Stimulated activated naive CD8-positive, alpha-beta T cell treated with anti-CD3 and anti-CD28 coated beads, Interleukin-15, amount 100 ng/mL, for 72 hours (primary cell): ENCODE measurements around the gene ERRFI1.

Experiments used
- ATAC-seq: fragments of 150-1000 bp; cut with Tn5 transposase; 2 replicates; pipeline ENCODE4 v1.10.0; 2021; ENCODE audit warnings: mild to moderate bottlenecking, moderate library complexity
- DNase-seq, 2 donors: peaks; one replicate each; pipeline ENCODE4 v3.0.0; 2021 to 2022
- H3K27ac Mint-ChIP-seq, 2 donors: one replicate each; pipeline ENCODE4 v1.8.0; 2022; ENCODE audit warnings: mild to moderate bottlenecking in 2 of 2, mixed read lengths in 2 of 2, moderate library complexity in 2 of 2
- H3K27me3 Mint-ChIP-seq: one replicate; pipeline ENCODE4 v1.8.0; 2022; ENCODE audit warnings: mixed read lengths
- H3K4me1 Mint-ChIP-seq: one replicate; pipeline ENCODE4 v1.8.0; 2022; ENCODE audit warnings: mild to moderate bottlenecking, mixed read lengths
- H3K4me3 Mint-ChIP-seq, 2 donors: one replicate each; pipeline ENCODE4 v1.8.0; 2022; ENCODE audit warnings: mild to moderate bottlenecking in 2 of 2, mixed read lengths in 2 of 2, moderate library complexity in 1 of 2
- H3K9me3 Mint-ChIP-seq, 2 donors: one replicate each; pipeline ENCODE4 v1.8.0; 2022; ENCODE audit warnings: mixed read lengths in 2 of 2

ERRFI1 gene

GRCh38 chr1:8016895-8017241, 9.2 kb downstream of the ERRFI1 start:
- H3K4me1 Mint-ChIP-seq: peaks cover 6% of the 10 kb centered on the region
- H3K27me3 Mint-ChIP-seq: peaks cover 30% of the 10 kb centered on the region
- DNase-seq (no peak), ATAC-seq (no peak)
- H3K9me3 Mint-ChIP-seq: no peaks in the 10 kb centered on the region
- no peak overlapping the region for H3K4me3 Mint-ChIP-seq
- H3K27ac Mint-ChIP-seq: no peak overlapping the region

- Mint-ChIP-seq H3K27me3 (peaks cover 30% of the 10 kb centered on the region), H3K9me3 (no peaks in the 10 kb centered on the region), H3K4me1 (peaks cover 6% of the 10 kb centered on the region), H3K27ac (no peak overlapping the region), H3K4me3 (no peak overlapping the region)
- DNase-seq: no peak
- ATAC-seq: no peak
Measured at GRCh38 chr1:8016210-8016894, 9.8 kb downstream of the ERRFI1 start.

DNA sequence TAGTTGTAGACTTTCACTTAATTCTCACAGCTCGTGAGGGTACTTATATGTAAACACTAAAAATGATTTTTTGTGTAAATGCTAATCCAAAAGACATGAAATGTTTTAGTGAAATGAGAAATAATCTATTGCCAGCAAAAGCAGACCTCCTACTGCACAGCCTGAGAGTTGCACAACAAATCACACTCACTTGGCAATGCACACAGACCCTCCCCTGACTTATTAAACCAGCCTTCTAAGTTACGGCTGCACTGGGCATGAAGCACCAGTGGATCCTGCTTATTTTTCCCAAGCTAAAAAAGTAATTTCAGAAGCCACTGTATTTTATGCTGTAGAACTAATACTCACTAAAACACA, 10.3 kb downstream of the ERRFI1 start:
- Mint-ChIP-seq H3K4me3 (no peak overlapping the region), H3K4me1 (peaks cover 6% of the 10 kb centered on the region), H3K27me3 (peaks cover 30% of the 10 kb centered on the region), H3K9me3 (no peaks in the 10 kb centered on the region), H3K27ac (no peak overlapping the region)
- ATAC-seq: no peak
- DNase-seq: no peak

GRCh38 chr1:8015036-8015808, 10.9 kb downstream of the ERRFI1 start:
- Mint-ChIP-seq H3K4me3 (no peak overlapping the region), H3K27ac (no peak overlapping the region), H3K27me3 (peaks cover 30% of the 10 kb centered on the region), H3K4me1 (peaks cover 6% of the 10 kb centered on the region), H3K9me3 (no peaks in the 10 kb centered on the region)
- peak; percentile 72 for ATAC-seq
- peak; percentile 19 to 28 for DNase-seq

GRCh38 chr1:8014381-8014988, 11.6 kb downstream of the ERRFI1 start:
- Mint-ChIP-seq H3K27ac (no peak overlapping the region), H3K27me3 (peaks cover 29% of the 10 kb centered on the region), H3K9me3 (no peaks in the 10 kb centered on the region), H3K4me1 (peaks cover 6% of the 10 kb centered on the region), H3K4me3 (no peak overlapping the region)
- DNase-seq (no peak), ATAC-seq (no peak)

GRCh38 chr1:8013800-8014199, 12.3 kb downstream of the ERRFI1 start:
- no peak for DNase-seq
- peaks cover 6% of the 10 kb centered on the region for H3K4me1 Mint-ChIP-seq
- no peak overlapping the region for H3K4me3 Mint-ChIP-seq
- no peak overlapping the region for H3K27ac Mint-ChIP-seq
- H3K9me3 Mint-ChIP-seq: no peaks in the 10 kb centered on the region
- no peak for ATAC-seq
- H3K27me3 Mint-ChIP-seq: peaks cover 22% of the 10 kb centered on the region

DNA sequence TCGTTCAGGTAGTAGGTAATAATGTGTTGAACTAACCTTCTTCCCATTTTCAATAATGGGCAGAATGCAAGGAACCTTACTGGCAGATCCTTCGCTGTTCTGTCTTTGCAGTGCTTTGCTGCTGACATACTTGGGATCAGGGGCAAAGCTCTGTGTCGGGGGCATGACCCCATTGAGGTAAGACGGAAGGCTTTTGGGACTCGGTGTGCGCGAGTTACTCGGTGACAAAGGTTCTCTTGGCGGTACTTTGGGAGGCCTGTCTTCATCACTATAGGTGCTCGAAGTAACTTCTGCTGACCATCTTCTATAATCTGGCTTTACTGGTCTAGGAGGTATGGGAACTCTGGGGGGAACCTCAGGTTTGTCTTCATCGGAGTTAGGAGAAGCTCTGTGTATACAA, 12.7 kb downstream of the ERRFI1 start:
- ATAC-seq (no peak), DNase-seq (no peak)
- Mint-ChIP-seq H3K9me3 (no peaks in the 10 kb centered on the region), H3K4me3 (no peak overlapping the region), H3K27me3 (peaks cover 18% of the 10 kb centered on the region), H3K27ac (no peak overlapping the region), H3K4me1 (peaks cover 6% of the 10 kb centered on the region)

DNA sequence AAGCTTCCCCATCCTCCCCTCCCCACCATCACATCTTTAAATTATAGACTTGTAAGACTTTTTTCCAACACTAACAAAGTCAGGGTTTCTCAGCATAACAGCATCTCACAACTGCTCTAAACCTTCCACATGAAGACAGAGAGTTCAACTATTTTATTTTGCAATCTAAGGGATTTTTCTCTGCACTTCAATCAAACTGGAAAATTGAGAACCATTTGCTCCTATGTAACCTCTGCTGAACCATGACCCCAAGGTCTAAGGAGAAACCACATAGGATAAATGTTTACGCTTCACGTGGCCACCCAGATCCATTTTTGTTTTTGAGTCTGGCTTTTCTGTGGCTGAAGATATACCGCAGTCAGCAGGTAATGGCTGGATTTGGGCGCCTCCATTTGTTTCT, 13.2 kb downstream of the ERRFI1 start:
- no peak for ATAC-seq
- Mint-ChIP-seq H3K9me3 (no peaks in the 10 kb centered on the region), H3K4me3 (no peak overlapping the region), H3K4me1 (peaks cover 6% of the 10 kb centered on the region), H3K27me3 (peaks cover 18% of the 10 kb centered on the region), H3K27ac (no peak overlapping the region)
- DNase-seq: no peak

GRCh38 chr1:8011923-8012858, 13.9 kb downstream of the ERRFI1 start:
- H3K27ac Mint-ChIP-seq: no peak overlapping the region
- H3K4me3 Mint-ChIP-seq: no peak overlapping the region
- peaks cover 6% of the 10 kb centered on the region for H3K4me1 Mint-ChIP-seq
- H3K9me3 Mint-ChIP-seq: no peaks in the 10 kb centered on the region
- ATAC-seq: no peak
- H3K27me3 Mint-ChIP-seq: peaks cover 18% of the 10 kb centered on the region
- no peak for DNase-seq

- Mint-ChIP-seq H3K4me1 (peaks cover 6% of the 10 kb centered on the region), H3K9me3 (no peaks in the 10 kb centered on the region), H3K4me3 (no peak overlapping the region), H3K27me3 (peaks cover 9% of the 10 kb centered on the region), H3K27ac (no peak overlapping the region)
- DNase-seq (no peak), ATAC-seq (no peak)
Measured at GRCh38 chr1:8011016-8011415, 15.1 kb downstream of the ERRFI1 start.

- no peaks in the 10 kb centered on the region for H3K9me3 Mint-ChIP-seq
- no peak for DNase-seq
- H3K4me1 Mint-ChIP-seq: peaks cover 1% of the 10 kb centered on the region
- no peak overlapping the region for H3K4me3 Mint-ChIP-seq
- no peak for ATAC-seq
- H3K27me3 Mint-ChIP-seq: peaks cover under 1% of the 10 kb centered on the region
- H3K27ac Mint-ChIP-seq: peak overlapping the region in 1 of 2 donors; percentile 8
Measured at GRCh38 chr1:8010080-8010664, 15.9 kb downstream of the ERRFI1 start.

DNA sequence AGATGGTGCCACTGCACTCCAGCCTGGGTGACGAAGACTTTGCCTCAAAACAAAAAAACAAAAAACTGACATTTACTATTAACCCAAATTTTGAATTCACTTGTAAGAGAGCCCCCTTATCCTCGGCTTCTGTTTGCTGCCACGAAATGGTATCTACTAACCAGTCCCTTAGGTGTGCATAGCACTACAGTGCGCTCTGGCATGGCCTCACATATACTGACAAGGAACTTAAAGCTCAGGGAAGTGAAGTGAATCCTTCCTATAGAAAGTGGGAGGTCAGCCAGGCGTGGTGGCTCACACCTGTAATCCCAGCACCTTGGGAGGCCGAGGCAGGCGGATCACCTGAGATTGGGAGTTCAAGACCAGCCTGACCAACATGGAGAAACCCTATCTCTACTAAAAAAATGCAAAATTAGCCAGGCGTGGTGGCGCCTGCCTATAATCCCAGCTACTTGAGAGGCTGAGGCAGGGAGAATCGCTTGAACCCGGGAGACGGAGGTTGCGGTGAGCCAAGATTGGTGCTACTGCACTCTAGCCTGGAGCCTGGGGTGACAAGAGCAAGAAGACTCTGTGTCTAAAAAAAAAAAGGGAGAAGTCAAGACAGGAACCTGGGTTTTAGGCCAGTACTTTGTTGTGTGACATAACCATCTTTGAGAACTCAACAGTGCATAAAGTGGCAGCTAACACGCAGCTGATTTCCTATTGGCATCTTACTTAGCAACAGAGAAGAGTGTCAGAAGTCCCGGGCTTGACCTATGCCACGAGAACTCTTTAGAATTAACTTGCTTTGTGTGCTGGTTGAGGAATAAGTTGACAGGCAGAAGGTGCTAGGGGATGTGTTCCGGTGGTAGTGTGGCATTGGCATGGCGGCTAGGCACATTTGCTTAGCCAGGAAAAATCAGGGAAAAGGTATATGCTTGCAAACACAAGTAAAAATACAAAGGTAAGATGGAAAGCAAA, 16.8 kb downstream of the ERRFI1 start:
- DNase-seq: no peak
- no peak overlapping the region for H3K27ac Mint-ChIP-seq
- H3K4me1 Mint-ChIP-seq: no peaks in the 10 kb centered on the region
- H3K27me3 Mint-ChIP-seq: no peaks in the 10 kb centered on the region
- no peaks in the 10 kb centered on the region for H3K9me3 Mint-ChIP-seq
- H3K4me3 Mint-ChIP-seq: no peak overlapping the region
- no peak for ATAC-seq

GRCh38 chr1:8006037-8006963, 19.8 kb downstream of the ERRFI1 start:
- ATAC-seq (no peak), DNase-seq (no peak)
- Mint-ChIP-seq H3K27ac (no peak overlapping the region), H3K4me3 (no peak overlapping the region), H3K27me3 (no peaks in the 10 kb centered on the region), H3K9me3 (no peaks in the 10 kb centered on the region), H3K4me1 (no peaks in the 10 kb centered on the region)
